K562 (cell line): ENCODE data around the gene ZFYVE19. TPM values are rescaled to one million over a fixed set of nuclear protein-coding genes. Genes with fewer than 3 reads are reported as not detected.
A peak's percentile ranks its signal among the peaks of the same experiment; 100 is the strongest.

ENCODE experiments used
- E2F6 ChIP-seq, 2 experiments: IDR thresholded peaks; 2 replicates each; pipeline ENCODE4 v1.6.1; 2011; ENCODE audit warnings: borderline replicate concordance in 1 of 2, control low read depth in 1 of 2, low read depth in 1 of 2, low read length in 1 of 2, mild to moderate bottlenecking in 1 of 2, mixed read lengths in 1 of 2, moderate library complexity in 1 of 2; ENCODE audit not compliant: insufficient read depth in 1 of 2, insufficient read length in 1 of 2, poor library complexity in 1 of 2, severe bottlenecking in 1 of 2; ENCODE audit errors: extremely low read depth in 1 of 2
- FOXJ2 ChIP-seq: fragments of 200-800 bp; sonication (Bioruptor generic); IDR thresholded peaks from 2 replicates; pipeline ENCODE4 v1.6.1; 2016; ENCODE audit warnings: missing genetic modification characterization, missing compliant biosample characterization
- GABPA ChIP-seq: fragments of 200-800 bp; sonication (Bioruptor generic); conservative IDR thresholded peaks from 2 replicates; pipeline ENCODE4 v1.6.1; 2016; ENCODE audit warnings: low read depth, missing genetic modification characterization, missing compliant biosample characterization
- HNRNPL ChIP-seq: fragments of 200-400 bp; formaldehyde crosslinking; IDR thresholded peaks from 2 replicates; pipeline ENCODE4 v1.6.1; 2017; ENCODE audit warnings: low read depth, mild to moderate bottlenecking, low read length
- IRF2 ChIP-seq: sonication (generic); formaldehyde crosslinking; IDR thresholded peaks from 2 replicates; pipeline ENCODE4 v1.8.1; 2022; ENCODE audit warnings: mild to moderate bottlenecking, missing genetic modification reagents
- KDM5B ChIP-seq: fragments of 200-600 bp; sonication (generic); IDR thresholded peaks from 2 replicates; pipeline ENCODE4 v1.6.1; 2012; ENCODE audit warnings: low read depth, mild to moderate bottlenecking, moderate library complexity, low read length, control low read depth, inconsistent platforms; ENCODE audit not compliant: insufficient replicate concordance
- KHSRP ChIP-seq: fragments of 450-650 bp; IDR thresholded peaks from 2 replicates; pipeline ENCODE4 v1.6.1; 2017
- LCOR ChIP-seq: sonication (generic); formaldehyde crosslinking; IDR thresholded peaks from 2 replicates; pipeline ENCODE4 v1.8.0; 2022; ENCODE audit warnings: mild to moderate bottlenecking, missing genetic modification reagents
- NONO ChIP-seq, 2 experiments: fragments of 200-400 bp in 1 of 2; fragments of 450-650 bp in 1 of 2; formaldehyde crosslinking in 1 of 2; IDR thresholded peaks; 2 replicates each; pipeline ENCODE4 v1.6.1; 2017; ENCODE audit warnings: low read depth in 2 of 2, mild to moderate bottlenecking in 2 of 2, moderate library complexity in 2 of 2, low read length in 1 of 2
- RBBP5 ChIP-seq: fragments of 200-600 bp; sonication (generic); IDR thresholded peaks from 2 replicates; pipeline ENCODE4 v1.6.1; 2012; ENCODE audit warnings: borderline replicate concordance, mild to moderate bottlenecking, low read length, control low read depth, inconsistent platforms; ENCODE audit not compliant: insufficient read depth, poor library complexity, severe bottlenecking
- RNF2 ChIP-seq: sonication (generic); IDR thresholded peaks from 2 replicates; pipeline ENCODE4 v1.6.1; 2016
- SIN3A ChIP-seq, 2 experiments: fragments of 150-350 bp in 1 of 2; IDR thresholded peaks; 2 replicates each; pipeline ENCODE4 v1.6.1; 2011 to 2016; ENCODE audit warnings: borderline replicate concordance in 2 of 2, low read depth in 2 of 2, low read length in 2 of 2, mild to moderate bottlenecking in 2 of 2, moderate library complexity in 2 of 2; ENCODE audit not compliant: control insufficient read depth in 1 of 2
- ZBTB7A ChIP-seq: IDR thresholded peaks from 2 replicates; pipeline ENCODE4 v1.6.1; 2011; ENCODE audit warnings: low read depth, mild to moderate bottlenecking, low read length, moderate library complexity, borderline replicate concordance; ENCODE audit not compliant: control insufficient read depth
- ZNF589 ChIP-seq: fragments of 200-800 bp; sonication (Bioruptor generic); IDR thresholded peaks from 2 replicates; pipeline ENCODE4 v1.6.1; 2016; ENCODE audit warnings: low read depth, missing genetic modification characterization, missing compliant biosample characterization
- ZNF830 ChIP-seq: fragments of 250-450 bp; sonication (Bioruptor Pico); IDR thresholded peaks from 2 replicates; pipeline ENCODE4 v1.5.0; 2021; ENCODE audit warnings: mild to moderate bottlenecking
- polyA plus RNA-seq, 8 experiments: library from polyadenylated mRNA; depleted of rRNA in 4 of 8; stranded (reverse) in 5 of 8; unstranded in 3 of 8; fragments of >200 nt; fragmentation: Nextera tagmentation in 2 of 8; fragmentation: Illumina TruSeq in 1 of 8; extraction: Ambion mirVana in 2 of 8; extraction: Trizol in 1 of 8; gene quantifications; 2 replicates each; pipeline versions ENCODE4 v1.2.1 to v1.2.3, GENCODE V29; 2011 to 2014; ENCODE audit warnings: inconsistent platforms in 1 of 8, missing spikeins in 1 of 8
- total RNA-seq, 7 experiments: library from RNA; depleted of rRNA in 6 of 7; stranded (reverse); fragments of >200 nt in 6 of 7; fragmentation: Illumina TruSeq in 2 of 7; extraction: Trizol in 2 of 7; gene quantifications; 2 replicates each; pipeline versions ENCODE4 v1.2.1 to v1.2.3, GENCODE V29; 2011 to 2021; ENCODE audit warnings: low replicate concordance in 1 of 7
- TF ChIP-seq, protein P1 (sequence below): sonication (generic); formaldehyde crosslinking; IDR thresholded peaks from 2 replicates; pipeline ENCODE4 v1.8.0; 2022; ENCODE audit warnings: missing genetic modification reagents, mild to moderate bottlenecking, moderate library complexity, borderline replicate concordance
- TF ChIP-seq, protein P2 (sequence below), 2 experiments: IDR thresholded peaks; 2 replicates each; pipeline ENCODE4 v1.6.1; 2012; ENCODE audit warnings: improper control_type of control experiment in 2 of 2, low read depth in 2 of 2, low read length in 2 of 2, borderline replicate concordance in 1 of 2
- TF ChIP-seq, protein P3 (sequence below): fragments of 450-650 bp; IDR thresholded peaks from 2 replicates; pipeline ENCODE4 v1.6.1; 2016; ENCODE audit warnings: borderline replicate concordance

The ZFYVE19 gene
- total and polyA plus RNA-seq, 9 of the 15 experiments (the other 6 are each of a cell fraction or from before 2014, with no cell fraction given), result 1.5 to 36.8 (median 19.9) TPM

DNA sequence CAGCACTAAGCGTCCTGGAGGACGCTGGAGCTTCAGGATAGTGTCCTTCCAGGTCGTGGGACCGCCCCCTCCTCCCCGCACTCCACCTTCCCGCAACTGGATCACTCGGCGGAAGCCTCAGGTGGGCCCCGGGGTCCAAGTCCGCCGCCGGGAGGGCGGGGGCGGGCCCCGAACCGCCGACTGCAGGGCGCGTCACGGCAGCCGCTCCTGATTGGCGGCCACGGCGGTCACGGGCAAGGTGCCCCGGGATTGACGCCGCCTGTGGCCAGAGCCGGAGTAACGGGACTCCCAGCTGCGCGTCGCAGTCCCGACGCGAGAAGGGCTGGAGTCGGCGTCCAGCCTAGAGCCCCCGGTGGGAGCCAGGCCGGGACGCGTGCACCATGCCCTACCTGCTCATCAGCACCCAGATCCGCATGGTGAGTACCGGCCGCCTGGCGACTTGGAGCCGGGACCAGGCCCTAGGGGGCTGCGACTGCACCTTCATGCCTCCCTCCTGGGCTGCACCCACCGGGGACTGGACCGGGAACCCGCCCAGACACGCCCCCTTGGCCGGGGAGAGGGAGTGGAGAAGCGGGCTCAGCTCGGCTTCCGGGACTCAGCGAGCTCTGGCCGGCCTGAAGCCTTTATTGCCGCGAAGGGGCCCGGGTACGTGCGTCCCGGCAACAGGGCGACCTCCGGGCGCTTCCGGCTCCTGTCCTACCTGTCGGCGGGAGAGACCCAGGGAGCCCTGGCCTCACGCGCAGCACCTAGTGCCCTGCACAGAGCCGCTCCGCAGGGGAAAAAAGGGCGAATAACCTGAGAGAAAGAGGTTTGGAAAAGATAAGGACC is 42.9 kb upstream of the ZFYVE19 start, which contains the start of gene GCHFR (continued):
- TF ChIP-seq ZNF830 (CRISPR knock-in tag), result 0 out of 2 replicates have a peak, but pooled peaks have one; percentile 33
- TF ChIP-seq ZNF589 (CRISPR knock-in tag), result no peak
- TF ChIP-seq IRF2 (CRISPR knock-in tag), result no peak
- TF ChIP-seq NONO (IDR thresholded peaks at IDR 0.05; ENCODE audit: low read depth in 2 of 2, low read length in 1 of 2), result peak in 1 of 2 experiments; percentile 68; a peak in 1 of 4 replicates
- TF ChIP-seq, protein P1, sequence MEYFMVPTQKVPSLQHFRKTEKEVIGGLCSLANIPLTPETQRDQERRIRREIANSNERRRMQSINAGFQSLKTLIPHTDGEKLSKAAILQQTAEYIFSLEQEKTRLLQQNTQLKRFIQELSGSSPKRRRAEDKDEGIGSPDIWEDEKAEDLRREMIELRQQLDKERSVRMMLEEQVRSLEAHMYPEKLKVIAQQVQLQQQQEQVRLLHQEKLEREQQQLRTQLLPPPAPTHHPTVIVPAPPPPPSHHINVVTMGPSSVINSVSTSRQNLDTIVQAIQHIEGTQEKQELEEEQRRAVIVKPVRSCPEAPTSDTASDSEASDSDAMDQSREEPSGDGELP, result peak; percentile 90
- TF ChIP-seq, protein P2, sequence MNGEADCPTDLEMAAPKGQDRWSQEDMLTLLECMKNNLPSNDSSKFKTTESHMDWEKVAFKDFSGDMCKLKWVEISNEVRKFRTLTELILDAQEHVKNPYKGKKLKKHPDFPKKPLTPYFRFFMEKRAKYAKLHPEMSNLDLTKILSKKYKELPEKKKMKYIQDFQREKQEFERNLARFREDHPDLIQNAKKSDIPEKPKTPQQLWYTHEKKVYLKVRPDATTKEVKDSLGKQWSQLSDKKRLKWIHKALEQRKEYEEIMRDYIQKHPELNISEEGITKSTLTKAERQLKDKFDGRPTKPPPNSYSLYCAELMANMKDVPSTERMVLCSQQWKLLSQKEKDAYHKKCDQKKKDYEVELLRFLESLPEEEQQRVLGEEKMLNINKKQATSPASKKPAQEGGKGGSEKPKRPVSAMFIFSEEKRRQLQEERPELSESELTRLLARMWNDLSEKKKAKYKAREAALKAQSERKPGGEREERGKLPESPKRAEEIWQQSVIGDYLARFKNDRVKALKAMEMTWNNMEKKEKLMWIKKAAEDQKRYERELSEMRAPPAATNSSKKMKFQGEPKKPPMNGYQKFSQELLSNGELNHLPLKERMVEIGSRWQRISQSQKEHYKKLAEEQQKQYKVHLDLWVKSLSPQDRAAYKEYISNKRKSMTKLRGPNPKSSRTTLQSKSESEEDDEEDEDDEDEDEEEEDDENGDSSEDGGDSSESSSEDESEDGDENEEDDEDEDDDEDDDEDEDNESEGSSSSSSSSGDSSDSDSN (IDR thresholded peaks at IDR 0.05; ENCODE audit: borderline replicate concordance in 1 of 2, low read depth in 2 of 2, low read length in 2 of 2), result peak; percentile 45 to 65; a peak in 2 of 4 replicates
- peak; percentile 22; the same call in 1 of the 2 replicates for TF ChIP-seq LCOR (CRISPR knock-in tag)
- TF ChIP-seq KHSRP, result no peak
- TF ChIP-seq FOXJ2 (tag), result no peak
- peak; percentile 75 for TF ChIP-seq KDM5B
- TF ChIP-seq, protein P3, sequence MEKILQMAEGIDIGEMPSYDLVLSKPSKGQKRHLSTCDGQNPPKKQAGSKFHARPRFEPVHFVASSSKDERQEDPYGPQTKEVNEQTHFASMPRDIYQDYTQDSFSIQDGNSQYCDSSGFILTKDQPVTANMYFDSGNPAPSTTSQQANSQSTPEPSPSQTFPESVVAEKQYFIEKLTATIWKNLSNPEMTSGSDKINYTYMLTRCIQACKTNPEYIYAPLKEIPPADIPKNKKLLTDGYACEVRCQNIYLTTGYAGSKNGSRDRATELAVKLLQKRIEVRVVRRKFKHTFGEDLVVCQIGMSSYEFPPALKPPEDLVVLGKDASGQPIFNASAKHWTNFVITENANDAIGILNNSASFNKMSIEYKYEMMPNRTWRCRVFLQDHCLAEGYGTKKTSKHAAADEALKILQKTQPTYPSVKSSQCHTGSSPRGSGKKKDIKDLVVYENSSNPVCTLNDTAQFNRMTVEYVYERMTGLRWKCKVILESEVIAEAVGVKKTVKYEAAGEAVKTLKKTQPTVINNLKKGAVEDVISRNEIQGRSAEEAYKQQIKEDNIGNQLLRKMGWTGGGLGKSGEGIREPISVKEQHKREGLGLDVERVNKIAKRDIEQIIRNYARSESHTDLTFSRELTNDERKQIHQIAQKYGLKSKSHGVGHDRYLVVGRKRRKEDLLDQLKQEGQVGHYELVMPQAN, result peak; percentile 78
- TF ChIP-seq E2F6 (IDR thresholded peaks at IDR 0.05; ENCODE audit: borderline replicate concordance in 1 of 2, extremely low read depth in 1 of 2, insufficient read depth in 1 of 2, insufficient read length in 1 of 2, low read depth in 1 of 2, low read length in 1 of 2, poor library complexity in 1 of 2, severe bottlenecking in 1 of 2), result peak; percentile 94 to 95
- 0 out of 2 replicates have a peak, but pooled peaks have one; percentile 46 for TF ChIP-seq RNF2
- TF ChIP-seq HNRNPL, result peak; percentile 85
- TF ChIP-seq ZBTB7A, result peak; percentile 88
- TF ChIP-seq GABPA (tag), result peak; percentile 40
- TF ChIP-seq SIN3A (IDR thresholded peaks at IDR 0.05; ENCODE audit: borderline replicate concordance in 2 of 2, control insufficient read depth in 1 of 2, low read depth in 2 of 2, low read length in 2 of 2), result peak; percentile 56 to 80; a peak in 1 of 4 replicates
- TF ChIP-seq RBBP5, result peak; percentile 70
